CD4-positive, CD25-positive, alpha-beta regulatory T cell (primary cell): ENCODE measurements around the gene NQO1. TPM values are rescaled to one million over a fixed set of nuclear protein-coding genes. Genes with fewer than 3 reads are reported as not detected.

ENCODE experiments used
- ATAC-seq, 2 donors: fragments of 150-1000 bp; cut with Tn5 transposase; one replicate each; pipeline ENCODE4 v1.10.0; 2021; ENCODE audit warnings: low read depth in 2 of 2, moderate number of reproducible peaks in 2 of 2, moderate library complexity in 1 of 2
- DNase-seq, 3 donors: peaks; one replicate each; pipeline versions ENCODE4 v3.0.0 to v3.0.0-alpha.2; 2012 to 2022; ENCODE audit warnings: mixed read lengths in 1 of 3
- H3K27ac ChIP-seq: one replicate; pipeline ENCODE4 v1.7.0; 2013; ENCODE audit warnings: mild to moderate bottlenecking, low read length; ENCODE audit not compliant: insufficient read depth, poor library complexity, severe bottlenecking
- H3K27me3 ChIP-seq: one replicate; pipeline ENCODE4 v1.7.0; 2013; ENCODE audit warnings: low read length; ENCODE audit not compliant: control insufficient read depth, insufficient read depth
- H3K36me3 ChIP-seq: one replicate; pipeline ENCODE4 v1.7.0; 2013; ENCODE audit warnings: mild to moderate bottlenecking, low read length, moderate library complexity; ENCODE audit not compliant: control insufficient read depth, insufficient read depth
- H3K4me1 ChIP-seq: 2 replicates; pipeline ENCODE4 v1.7.0; 2013; ENCODE audit warnings: mild to moderate bottlenecking, low read length; ENCODE audit not compliant: insufficient read depth, control insufficient read depth, poor library complexity, severe bottlenecking
- H3K4me3 ChIP-seq: one replicate; pipeline ENCODE4 v1.7.0; 2013; ENCODE audit warnings: low read depth, mild to moderate bottlenecking, low read length, moderate library complexity
- H3K9me3 ChIP-seq, 2 experiments: 1 replicate in 1 of 2; 2 replicates in 1 of 2; pipeline ENCODE4 v1.7.0; 2013; ENCODE audit warnings: low read length in 2 of 2, mild to moderate bottlenecking in 1 of 2, moderate library complexity in 1 of 2; ENCODE audit not compliant: control insufficient read depth in 2 of 2
- H3K27ac Mint-ChIP-seq, 3 donors: one replicate each; pipeline ENCODE4 v1.8.0; 2020 to 2022; ENCODE audit warnings: mild to moderate bottlenecking in 3 of 3, mixed read lengths in 3 of 3, moderate library complexity in 2 of 3
- H3K27me3 Mint-ChIP-seq: one replicate; pipeline ENCODE4 v1.8.0; 2022; ENCODE audit warnings: mild to moderate bottlenecking, mixed read lengths
- H3K36me3 Mint-ChIP-seq: one replicate; pipeline ENCODE4 v1.8.0; 2020; ENCODE audit warnings: mixed read lengths
- H3K4me1 Mint-ChIP-seq, 4 donors: one replicate each; pipeline ENCODE4 v1.8.0; 2020 to 2022; ENCODE audit warnings: mixed read lengths in 4 of 4, mild to moderate bottlenecking in 1 of 4
- H3K4me3 Mint-ChIP-seq, 4 donors: one replicate each; pipeline ENCODE4 v1.8.0; 2020 to 2022; ENCODE audit warnings: mild to moderate bottlenecking in 4 of 4, mixed read lengths in 4 of 4, moderate library complexity in 3 of 4
- H3K9me3 Mint-ChIP-seq, 7 donors: one replicate each; pipeline ENCODE4 v1.8.0; 2020 to 2022; ENCODE audit warnings: mixed read lengths in 7 of 7, mild to moderate bottlenecking in 3 of 7, moderate library complexity in 2 of 7
- polyA plus RNA-seq, 4 donors: library from polyadenylated mRNA; unstranded; fragments of 300-500 nt; fragmentation: Illumina TruSeq; gene quantifications; one replicate each; pipeline ENCODE4 v1.2.3, GENCODE V29; 2021
- total RNA-seq: library from RNA; stranded (reverse); gene quantifications from one replicate; pipeline ENCODE4 v1.2.3, GENCODE V29; 2022

Gene NQO1
- total RNA-seq (3.9 TPM), polyA plus RNA-seq (10 to 100 TPM in 2 of 4 donors, 1 to 10 TPM in 2; 4.1 to 15.1 (median 8.7) TPM)

- peak within 1 kb of the TSS; percentile 83 for H3K4me3 ChIP-seq
- DNase-seq: peak; percentile 74 to 96 (median 86)
- H3K4me3 Mint-ChIP-seq: peak within 1 kb of the TSS; percentile 86 to 98 (median 94)
- peaks cover 0 to 36% (median 23%) of the 10 kb centered on the region in 4 donors for H3K4me1 Mint-ChIP-seq
- peak within 1 kb of the TSS; percentile 91 to 95 (median 93) for H3K27ac Mint-ChIP-seq
- no peaks in the 10 kb centered on the region for H3K9me3 ChIP-seq
- peaks cover 3% of the 10 kb centered on the region for H3K36me3 Mint-ChIP-seq
- no peaks in the 10 kb centered on the region for H3K36me3 ChIP-seq
- peaks cover 21% of the 10 kb centered on the region for H3K4me1 ChIP-seq
- H3K27ac ChIP-seq: peak within 1 kb of the TSS; percentile 71
- H3K27me3 ChIP-seq: no peaks in the 10 kb centered on the region
- no peaks in the 10 kb centered on the region for H3K9me3 Mint-ChIP-seq
- ATAC-seq: peak; percentile 97 to 99
- H3K27me3 Mint-ChIP-seq: no peaks in the 10 kb centered on the region
Observed at GRCh38 chr16:69726313-69727060, at the start of gene NQO1. Gene NQO1, minus strand, starts transcription at chr16:69726560. Its CDS starts 121 bp downstream, at chr16:69726439.

- H3K4me3 ChIP-seq: no peak overlapping the region
- H3K27ac Mint-ChIP-seq: no peak overlapping the region
- peaks cover 24% of the 10 kb centered on the region for H3K36me3 Mint-ChIP-seq
- peaks cover 7% of the 10 kb centered on the region for H3K4me1 ChIP-seq
- ATAC-seq: no peak
- peaks cover 12 to 14% of the 10 kb centered on the region in 2 experiments for H3K9me3 ChIP-seq
- no peaks in the 10 kb centered on the region for H3K27me3 Mint-ChIP-seq
- H3K27me3 ChIP-seq: no peaks in the 10 kb centered on the region
- H3K36me3 ChIP-seq: peaks cover 19% of the 10 kb centered on the region
- H3K4me1 Mint-ChIP-seq: peaks cover 21 to 54% (median 36%) of the 10 kb centered on the region in 4 donors
- DNase-seq: no peak
- peaks cover 0 to 13% (median 9%) of the 10 kb centered on the region in 7 donors for H3K9me3 Mint-ChIP-seq
- no peak overlapping the region for H3K27ac ChIP-seq
- H3K4me3 Mint-ChIP-seq: no peak overlapping the region
Observed at GRCh38 chr16:69775563-69775962, 49.2 kb upstream of the NQO1 start.

- H3K9me3 ChIP-seq: peaks cover 12 to 14% of the 10 kb centered on the region in 2 experiments
- H3K27ac ChIP-seq: no peak overlapping the region
- peaks cover 17% of the 10 kb centered on the region for H3K36me3 ChIP-seq
- peaks cover 17 to 64% (median 39%) of the 10 kb centered on the region in 4 donors for H3K4me1 Mint-ChIP-seq
- ATAC-seq (no peak), DNase-seq (no peak)
- peaks cover 0 to 13% (median 9%) of the 10 kb centered on the region in 7 donors for H3K9me3 Mint-ChIP-seq
- H3K4me3 ChIP-seq: no peak overlapping the region
- H3K4me3 Mint-ChIP-seq: peak overlapping the region in 1 of 4 donors; percentile 58
- H3K27me3 Mint-ChIP-seq: no peaks in the 10 kb centered on the region
- H3K27ac Mint-ChIP-seq: peak overlapping the region in 1 of 3 donors; percentile 14
- peaks cover 21% of the 10 kb centered on the region for H3K36me3 Mint-ChIP-seq
- H3K27me3 ChIP-seq: no peaks in the 10 kb centered on the region
- peaks cover 7% of the 10 kb centered on the region for H3K4me1 ChIP-seq
Observed at GRCh38 chr16:69773260-69773947, 47.0 kb upstream of the NQO1 start.

GRCh38 chr16:69771651-69771967 lies 45.2 kb upstream of the NQO1 start:
- Histone ChIP-seq H3K9me3 (peaks cover 12 to 14% of the 10 kb centered on the region in 2 experiments), H3K27ac (no peak overlapping the region), H3K4me3 (no peak overlapping the region), H3K27me3 (no peaks in the 10 kb centered on the region), H3K4me1 (peaks cover 7% of the 10 kb centered on the region), H3K36me3 (peaks cover 14% of the 10 kb centered on the region)
- DNase-seq (no peak), ATAC-seq (no peak)
- peaks cover 0 to 13% (median 9%) of the 10 kb centered on the region in 7 donors for H3K9me3 Mint-ChIP-seq
- H3K4me3 Mint-ChIP-seq: peak overlapping the region in 1 of 4 donors; percentile 6
- H3K27me3 Mint-ChIP-seq: no peaks in the 10 kb centered on the region
- peaks cover 22 to 75% (median 48%) of the 10 kb centered on the region in 4 donors for H3K4me1 Mint-ChIP-seq
- H3K27ac Mint-ChIP-seq: peak overlapping the region in 2 of 3 donors; percentile 49 to 56
- peaks cover 21% of the 10 kb centered on the region for H3K36me3 Mint-ChIP-seq

- no peaks in the 10 kb centered on the region for H3K36me3 ChIP-seq
- Mint-ChIP-seq H3K27me3 (no peaks in the 10 kb centered on the region), H3K36me3 (peaks cover 14% of the 10 kb centered on the region), H3K27ac (no peak overlapping the region), H3K4me1 (peaks cover 5 to 82% (median 45%) of the 10 kb centered on the region in 4 donors), H3K4me3 (no peak overlapping the region), H3K9me3 (peaks cover 0 to 1% (median 0%) of the 10 kb centered on the region in 7 donors)
- H3K27me3 ChIP-seq: no peaks in the 10 kb centered on the region
- H3K4me1 ChIP-seq: peaks cover 7% of the 10 kb centered on the region
- DNase-seq (no peak), ATAC-seq (no peak)
- no peak overlapping the region for H3K27ac ChIP-seq
- H3K9me3 ChIP-seq: no peaks in the 10 kb centered on the region
- no peak overlapping the region for H3K4me3 ChIP-seq
Observed at GRCh38 chr16:69769404-69769803, 43.0 kb upstream of the NQO1 start.

- Mint-ChIP-seq H3K27me3 (no peaks in the 10 kb centered on the region), H3K9me3 (peaks cover 0 to 1% (median 0%) of the 10 kb centered on the region in 7 donors), H3K36me3 (peaks cover 14% of the 10 kb centered on the region), H3K4me3 (peak overlapping the region in 2 of 4 donors; percentile 15 to 52), H3K4me1 (peaks cover 6 to 82% (median 43%) of the 10 kb centered on the region in 4 donors), H3K27ac (peak overlapping the region in 2 of 3 donors; percentile 33 to 54)
- DNase-seq (no peak), ATAC-seq (no peak)
- Histone ChIP-seq H3K27ac (no peak overlapping the region), H3K27me3 (no peaks in the 10 kb centered on the region), H3K4me1 (peaks cover 7% of the 10 kb centered on the region), H3K4me3 (no peak overlapping the region), H3K36me3 (no peaks in the 10 kb centered on the region), H3K9me3 (no peaks in the 10 kb centered on the region)
Observed at GRCh38 chr16:69768666-69769065, 42.3 kb upstream of the NQO1 start.

GRCh38 chr16:69767459-69768229 lies 41.3 kb upstream of the NQO1 start:
- no peak for ATAC-seq
- peaks cover 14 to 79% (median 44%) of the 10 kb centered on the region in 4 donors for H3K4me1 Mint-ChIP-seq
- H3K27ac Mint-ChIP-seq: peak overlapping the region in 2 of 3 donors; percentile 22 to 24
- Histone ChIP-seq H3K4me3 (no peak overlapping the region), H3K27ac (no peak overlapping the region), H3K9me3 (no peaks in the 10 kb centered on the region), H3K4me1 (peaks cover 14% of the 10 kb centered on the region), H3K27me3 (no peaks in the 10 kb centered on the region), H3K36me3 (no peaks in the 10 kb centered on the region)
- peak overlapping the region in 1 of 4 donors; percentile 68 for H3K4me3 Mint-ChIP-seq
- no peak for DNase-seq
- peaks cover 14% of the 10 kb centered on the region for H3K36me3 Mint-ChIP-seq
- H3K9me3 Mint-ChIP-seq: peaks cover 0 to 1% (median 0%) of the 10 kb centered on the region in 7 donors
- no peaks in the 10 kb centered on the region for H3K27me3 Mint-ChIP-seq
